ENCODE data around the gene PLXNA4.
A peak's percentile ranks its signal among the peaks of the same experiment; 100 is the strongest.

The PLXNA4 gene

GRCh38 chr7:132154695-132155471 lies 421.4 kb downstream of the PLXNA4 start:
- DNase-seq, result no peak
- peaks cover 16% of the 10 kb centered on the region for H3K4me1 ChIP-seq
- TF ChIP-seq CTCF (IDR thresholded peaks at IDR 0.05; ENCODE audit: low read depth, low read length), result no peak
- no peak overlapping the region for H3K4me3 ChIP-seq (ENCODE audit: low read depth, low read length)
- H3K9me3 ChIP-seq, result no peaks in the 10 kb centered on the region
- no peaks in the 10 kb centered on the region; the same call in 1 of the 2 replicates for H3K27me3 ChIP-seq
- peaks cover 8% of the 10 kb centered on the region; the same call in 1 of the 2 replicates for H3K36me3 ChIP-seq

- peak; percentile 2; the same call in 1 of the 2 replicates for TF ChIP-seq CTCF (IDR thresholded peaks at IDR 0.05; ENCODE audit: low read depth, low read length)
- Histone ChIP-seq H3K36me3 (peaks cover 10% of the 10 kb centered on the region; the same call in 1 of the 2 replicates), H3K4me3 (ENCODE audit: low read depth, low read length) (no peak overlapping the region), H3K4me1 (peaks cover 16% of the 10 kb centered on the region), H3K27me3 (no peaks in the 10 kb centered on the region; the same call in 1 of the 2 replicates), H3K9me3 (no peaks in the 10 kb centered on the region)
- DNase-seq, result no peak
Measured at GRCh38 chr7:132154248-132154647, 422.0 kb downstream of the PLXNA4 start.

GRCh38 chr7:132152131-132152889 lies 424.0 kb downstream of the PLXNA4 start:
- no peak for DNase-seq
- no peaks in the 10 kb centered on the region for H3K27me3 ChIP-seq
- peaks cover 16% of the 10 kb centered on the region for H3K4me1 ChIP-seq
- peaks cover 19% of the 10 kb centered on the region for H3K36me3 ChIP-seq
- no peak overlapping the region for H3K4me3 ChIP-seq (ENCODE audit: low read depth, low read length)
- TF ChIP-seq CTCF (IDR thresholded peaks at IDR 0.05; ENCODE audit: low read depth, low read length), result no peak
- no peaks in the 10 kb centered on the region for H3K9me3 ChIP-seq

- DNase-seq, result no peak
- H3K9me3 ChIP-seq, result no peaks in the 10 kb centered on the region
- H3K4me3 ChIP-seq (ENCODE audit: low read depth, low read length), result no peak overlapping the region
- H3K36me3 ChIP-seq, result peaks cover 20% of the 10 kb centered on the region
- H3K4me1 ChIP-seq, result peaks cover 16% of the 10 kb centered on the region
- no peaks in the 10 kb centered on the region for H3K27me3 ChIP-seq
- TF ChIP-seq CTCF (IDR thresholded peaks at IDR 0.05; ENCODE audit: low read depth, low read length), result no peak
Measured at GRCh38 chr7:132150711-132151110, 425.6 kb downstream of the PLXNA4 start.

- Histone ChIP-seq H3K4me3 (ENCODE audit: low read depth, low read length) (no peak overlapping the region), H3K4me1 (peaks cover 8% of the 10 kb centered on the region), H3K27me3 (no peaks in the 10 kb centered on the region), H3K9me3 (no peaks in the 10 kb centered on the region), H3K36me3 (peaks cover 26% of the 10 kb centered on the region)
- DNase-seq, result peak; percentile 63
- TF ChIP-seq CTCF (IDR thresholded peaks at IDR 0.05; ENCODE audit: low read depth, low read length), result no peak
Measured at GRCh38 chr7:132149436-132150304, 426.6 kb downstream of the PLXNA4 start.
